HUES6 (cell line): ENCODE measurements around the gene MUC3A.
"Not testable (repeated sequence)": the region's sequence is repeated elsewhere in the genome, so short reads cannot be mapped to it uniquely, and the experiment has no call there.

ENCODE experiments used
- H3K27ac ChIP-seq: 2 replicates; pipeline ENCODE4 v1.7.0; 2013; ENCODE audit warnings: low read depth, mild to moderate bottlenecking, low read length, inconsistent platforms
- H3K27me3 ChIP-seq: 2 replicates; pipeline ENCODE4 v1.6.1; 2013; ENCODE audit warnings: low read length; ENCODE audit not compliant: control insufficient read depth, insufficient read depth
- H3K36me3 ChIP-seq: 2 replicates; pipeline ENCODE4 v1.6.1; 2013; ENCODE audit warnings: low read length; ENCODE audit not compliant: control insufficient read depth, insufficient read depth
- H3K4me1 ChIP-seq: 2 replicates; pipeline ENCODE4 v1.6.1; 2013; ENCODE audit warnings: low read length; ENCODE audit not compliant: control insufficient read depth, insufficient read depth
- H3K4me3 ChIP-seq: 2 replicates; pipeline ENCODE4 v1.5.1; 2013; ENCODE audit warnings: low read depth, low read length
- H3K9ac ChIP-seq: one replicate; pipeline ENCODE4 v1.6.1; 2013; ENCODE audit warnings: mild to moderate bottlenecking, low read length
- H3K9me3 ChIP-seq: 2 replicates; pipeline ENCODE4 v1.6.1; 2013; ENCODE audit warnings: low read depth, low read length; ENCODE audit not compliant: control insufficient read depth, insufficient read depth

Gene MUC3A

DNA sequence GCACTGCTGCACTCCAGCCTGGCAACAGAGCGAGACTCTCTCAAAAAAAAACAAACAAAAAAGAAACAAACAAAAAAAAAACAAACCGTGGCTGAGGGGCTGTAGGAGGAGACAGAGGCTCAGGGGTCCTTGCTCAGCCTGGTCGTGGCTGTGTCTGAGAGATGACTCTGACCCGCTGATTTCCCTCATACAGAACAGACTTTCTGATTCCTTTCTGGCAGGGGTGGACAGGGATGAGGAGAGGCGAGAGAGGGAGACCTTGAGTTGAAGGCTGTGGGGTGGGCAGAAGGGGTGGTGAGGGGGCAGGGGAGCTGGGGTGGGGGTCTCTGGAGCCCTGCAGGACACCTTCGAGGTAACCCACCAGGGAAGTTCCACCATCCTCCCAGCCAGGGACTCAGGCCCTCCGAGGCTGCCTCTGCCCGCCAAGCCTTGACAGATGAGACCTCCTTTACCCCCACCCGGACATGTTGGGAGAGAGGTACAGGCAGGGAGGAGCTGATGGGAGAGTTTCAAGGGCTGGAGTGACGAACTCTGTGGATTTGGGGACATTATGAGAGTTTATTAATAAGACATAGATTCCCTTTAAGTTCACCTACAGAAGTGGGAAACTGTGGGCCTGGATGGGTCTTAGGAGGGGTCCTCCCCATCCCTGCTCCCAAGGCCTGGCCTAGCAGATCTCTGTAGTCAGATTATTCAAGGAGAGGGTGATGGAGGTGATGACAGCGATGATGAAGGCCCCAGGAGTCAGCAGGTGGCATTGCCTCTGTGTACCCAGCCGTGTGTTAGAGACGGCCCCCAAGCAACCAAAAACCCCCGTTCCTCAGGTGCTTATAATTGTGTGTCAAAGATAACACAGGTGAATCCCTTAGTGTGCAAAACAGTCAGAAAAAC is 22.0 kb downstream of the MUC3A start:
- no peak overlapping the region for H3K9ac ChIP-seq

DNA sequence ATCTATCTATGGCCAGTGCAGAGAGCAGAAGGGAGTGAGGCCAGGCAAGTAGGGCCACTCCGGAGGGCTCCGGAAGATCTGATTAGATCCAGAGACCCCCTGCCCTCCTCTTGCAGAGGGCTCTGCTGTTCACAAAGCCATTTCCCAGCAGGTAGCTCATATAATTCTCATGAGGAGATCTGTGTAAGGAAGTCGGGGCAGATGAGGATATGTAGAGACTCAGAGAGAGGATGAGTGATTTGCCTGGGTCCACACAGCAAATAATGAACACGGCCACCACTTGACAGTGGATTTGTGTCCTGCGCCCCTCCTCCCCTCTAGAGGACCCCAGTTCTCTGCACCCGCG is 22.6 kb downstream of the MUC3A start:
- Histone ChIP-seq H3K4me1 (peaks cover 13% of the 10 kb centered on the region), H3K9me3 (no peaks in the 10 kb centered on the region), H3K36me3 (no peaks in the 10 kb centered on the region), H3K27ac (no peak overlapping the region), H3K27me3 (peaks cover 24% of the 10 kb centered on the region), H3K9ac (no peak overlapping the region), H3K4me3 (no peak overlapping the region)

More for the DNA sequence above, 22.0 kb downstream of the MUC3A start:
- peaks cover 18% of the 10 kb centered on the region for H3K4me1 ChIP-seq
- H3K9me3 ChIP-seq: no peaks in the 10 kb centered on the region
- no peak overlapping the region for H3K4me3 ChIP-seq
- peaks cover 30% of the 10 kb centered on the region for H3K27me3 ChIP-seq
- no peak overlapping the region for H3K27ac ChIP-seq
- H3K36me3 ChIP-seq: no peaks in the 10 kb centered on the region

DNA sequence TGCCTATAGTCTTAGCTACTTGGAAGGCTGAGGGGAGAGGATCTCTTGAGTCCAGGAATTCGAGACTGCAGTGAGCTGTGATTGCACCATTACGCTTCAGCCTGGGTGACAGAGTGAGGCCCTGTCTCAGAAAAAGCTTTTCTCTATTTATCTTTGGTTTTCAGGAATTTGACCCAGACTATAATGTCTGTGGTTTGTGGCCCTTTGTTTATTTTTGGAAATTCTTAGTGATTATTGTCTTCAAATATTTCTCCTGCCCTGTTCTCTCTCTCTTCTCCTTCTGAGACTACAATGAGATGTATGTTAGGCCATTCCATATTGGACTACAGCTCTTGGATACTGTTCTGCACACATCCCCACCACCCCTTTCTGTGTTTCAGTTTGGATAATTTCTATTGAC is 24.7 kb downstream of the MUC3A start:
- no peak overlapping the region for H3K4me3 ChIP-seq
- H3K27me3 ChIP-seq: peaks cover 5% of the 10 kb centered on the region; the same call in 1 of the 2 replicates
- no peak overlapping the region for H3K9ac ChIP-seq
- H3K36me3 ChIP-seq: no peaks in the 10 kb centered on the region
- H3K4me1 ChIP-seq: no peaks in the 10 kb centered on the region
- no peaks in the 10 kb centered on the region for H3K9me3 ChIP-seq
- H3K27ac ChIP-seq: no peak overlapping the region

DNA sequence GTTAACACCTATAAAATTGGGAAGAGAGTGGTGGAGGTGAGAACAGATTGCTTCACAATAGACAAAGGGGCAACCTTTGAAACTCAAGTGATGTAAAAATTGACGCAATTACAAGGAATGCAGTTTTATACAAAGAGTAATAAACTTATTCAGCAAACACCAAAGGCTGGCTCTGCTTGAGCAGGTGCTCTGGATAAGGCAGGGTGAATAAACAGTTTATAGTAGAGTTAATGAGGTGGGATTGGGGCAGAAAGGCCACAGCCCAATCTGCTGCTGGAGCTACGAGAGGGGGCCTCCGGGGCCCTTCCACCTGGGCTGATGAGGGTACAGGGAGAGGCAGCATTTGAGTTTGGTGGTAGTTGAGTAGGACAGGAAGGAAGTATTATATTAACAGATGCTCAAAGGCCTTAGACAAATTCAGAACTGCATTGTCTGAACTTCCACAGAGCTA is 26.1 kb downstream of the MUC3A start:
- H3K9ac ChIP-seq: no peak overlapping the region
- H3K4me1 ChIP-seq: no peaks in the 10 kb centered on the region
- no peaks in the 10 kb centered on the region for H3K9me3 ChIP-seq
- no peak overlapping the region for H3K27ac ChIP-seq
- H3K4me3 ChIP-seq: no peak overlapping the region
- no peaks in the 10 kb centered on the region for H3K36me3 ChIP-seq
- H3K27me3 ChIP-seq: no peaks in the 10 kb centered on the region; the same call in 1 of the 2 replicates

DNA sequence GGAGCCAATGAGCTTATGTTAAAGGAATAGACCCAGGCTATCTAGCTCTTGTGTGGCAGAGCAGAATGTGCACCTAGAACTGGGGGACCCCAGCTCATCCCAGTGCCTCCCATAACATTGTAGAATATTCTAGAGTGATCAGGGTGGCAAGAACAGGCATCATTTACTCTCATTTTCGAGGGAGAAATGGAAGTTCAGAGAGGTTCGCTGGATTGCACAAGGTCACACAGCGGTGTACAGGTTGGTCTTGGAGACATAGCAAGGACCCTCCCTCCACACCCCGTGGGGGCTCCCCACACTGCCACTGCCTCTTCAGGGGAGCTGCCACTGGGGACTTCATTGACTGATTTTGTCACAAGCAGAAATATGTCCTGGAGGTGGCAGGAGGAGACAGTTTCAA is 29.0 kb downstream of the MUC3A start:
- no peaks in the 10 kb centered on the region for H3K27me3 ChIP-seq
- H3K27ac ChIP-seq: no peak overlapping the region
- H3K9me3 ChIP-seq: no peaks in the 10 kb centered on the region
- no peak overlapping the region for H3K9ac ChIP-seq
- no peaks in the 10 kb centered on the region for H3K36me3 ChIP-seq
- H3K4me1 ChIP-seq: no peaks in the 10 kb centered on the region
- H3K4me3 ChIP-seq: no peak overlapping the region

DNA sequence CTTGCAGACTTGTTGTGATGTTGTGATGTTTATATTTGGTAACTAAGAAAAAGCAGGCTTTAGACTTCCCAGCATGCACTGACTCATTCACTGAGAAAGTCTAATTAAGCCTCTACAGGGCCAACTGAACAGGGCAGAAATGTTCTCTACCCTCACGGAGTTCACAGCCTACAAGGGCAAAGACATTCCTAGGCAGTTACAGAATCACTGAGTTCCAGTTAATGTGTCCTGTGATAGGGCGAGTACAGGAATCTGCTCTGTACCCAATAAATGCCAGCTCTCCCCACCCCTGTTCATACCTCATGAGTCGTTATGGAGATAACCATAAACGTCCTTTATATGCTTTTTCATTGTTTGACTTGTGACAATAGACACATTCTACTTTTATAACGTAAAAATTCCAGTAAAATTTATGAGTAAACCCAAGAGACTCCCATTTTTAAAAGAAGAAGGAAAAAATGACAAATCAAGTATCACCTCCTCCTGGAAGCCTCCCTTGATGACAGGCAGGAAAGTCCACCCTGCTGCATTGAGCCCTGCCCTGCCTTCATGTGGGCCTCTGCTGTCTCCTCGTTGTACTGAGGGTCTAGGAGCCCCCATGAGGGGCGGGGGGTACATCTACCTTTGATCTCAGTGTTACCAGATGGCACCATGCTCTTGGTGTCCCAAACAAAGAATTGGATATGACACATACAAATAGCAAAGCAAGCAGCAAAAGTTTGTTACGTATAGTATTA is 34.3 kb downstream of the MUC3A start:
- no peak overlapping the region for H3K4me3 ChIP-seq
- H3K36me3 ChIP-seq: no peaks in the 10 kb centered on the region
- no peak overlapping the region for H3K9ac ChIP-seq
- no peaks in the 10 kb centered on the region for H3K4me1 ChIP-seq
- H3K9me3 ChIP-seq: no peaks in the 10 kb centered on the region
- H3K27ac ChIP-seq: no peak overlapping the region
- H3K27me3 ChIP-seq: no peaks in the 10 kb centered on the region

DNA sequence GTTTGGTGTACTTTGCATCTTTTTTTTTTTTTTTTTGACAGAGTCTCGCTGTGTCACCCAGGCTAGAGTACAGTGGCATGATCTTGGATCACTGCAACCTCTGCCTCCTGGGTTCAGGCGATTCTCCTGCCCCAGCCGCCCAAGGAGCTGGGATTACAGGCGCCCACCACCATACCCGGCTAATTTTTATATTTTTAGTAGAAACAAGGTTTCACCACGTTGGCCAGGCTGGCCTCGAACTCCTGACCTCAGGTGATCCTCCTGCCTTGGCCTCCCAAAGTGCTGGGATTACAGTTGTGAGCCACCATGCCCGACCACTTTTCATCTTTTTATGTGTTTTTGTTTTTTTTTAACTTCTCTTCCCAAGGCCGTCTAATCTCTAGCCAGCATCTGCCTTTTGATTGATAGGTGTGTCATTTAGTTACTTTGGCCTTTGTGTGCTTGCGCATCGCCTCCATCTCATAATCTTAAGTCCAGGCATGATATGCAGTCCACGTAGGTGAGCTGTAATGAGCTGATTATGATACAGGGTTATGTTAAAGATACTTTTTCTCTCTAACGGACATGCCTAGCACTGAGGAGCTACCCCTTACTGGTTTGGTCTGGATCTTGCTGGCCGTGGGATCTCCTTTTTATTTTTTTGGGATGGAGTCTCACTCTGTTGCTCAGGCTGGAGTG is 35.0 kb downstream of the MUC3A start:
- H3K4me3 ChIP-seq, H3K36me3 ChIP-seq, H3K4me1 ChIP-seq, H3K9ac ChIP-seq, H3K27ac ChIP-seq, H3K27me3 ChIP-seq, H3K9me3 ChIP-seq: not testable (repeated sequence)

DNA sequence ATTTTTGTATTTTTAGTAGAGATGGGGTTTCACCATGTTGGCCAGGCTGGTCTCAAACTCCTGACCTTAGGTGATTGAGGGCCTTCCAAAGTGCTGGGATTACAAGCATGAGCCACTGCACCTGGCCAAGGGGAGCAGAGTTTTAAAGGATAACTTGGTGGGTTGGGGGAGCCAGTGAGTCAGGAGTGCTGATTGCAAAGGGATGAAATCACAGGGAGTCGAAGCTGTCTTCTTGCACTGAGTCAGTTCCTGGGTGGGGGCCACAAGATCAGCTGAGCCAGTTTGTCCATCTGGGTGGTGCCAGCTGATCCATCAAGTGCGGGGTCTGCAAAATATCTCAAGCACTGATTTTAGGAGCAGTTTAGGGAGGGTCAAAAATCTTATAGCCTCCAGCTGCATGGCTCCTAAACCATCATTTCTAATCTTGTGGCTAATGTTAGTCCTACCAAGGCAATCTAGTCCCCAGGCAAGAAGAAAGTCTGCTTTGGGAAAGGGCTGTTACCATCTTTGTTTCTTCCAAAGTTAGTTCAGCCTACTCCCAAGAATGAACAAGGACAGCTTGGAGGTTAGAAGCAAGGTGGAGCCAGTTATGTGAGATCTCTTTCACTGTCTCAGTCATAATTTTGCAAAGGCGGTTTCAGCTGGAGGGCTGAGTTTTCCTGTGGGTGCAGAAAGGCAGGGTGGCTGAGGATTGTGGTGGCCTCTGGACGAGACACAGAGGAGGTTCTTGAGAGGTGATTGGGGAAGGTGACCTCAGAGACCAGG is 35.9 kb downstream of the MUC3A start:
- not testable (repeated sequence) for H3K9me3 ChIP-seq, H3K9ac ChIP-seq, H3K4me3 ChIP-seq, H3K4me1 ChIP-seq, H3K27ac ChIP-seq, H3K36me3 ChIP-seq, H3K27me3 ChIP-seq

DNA sequence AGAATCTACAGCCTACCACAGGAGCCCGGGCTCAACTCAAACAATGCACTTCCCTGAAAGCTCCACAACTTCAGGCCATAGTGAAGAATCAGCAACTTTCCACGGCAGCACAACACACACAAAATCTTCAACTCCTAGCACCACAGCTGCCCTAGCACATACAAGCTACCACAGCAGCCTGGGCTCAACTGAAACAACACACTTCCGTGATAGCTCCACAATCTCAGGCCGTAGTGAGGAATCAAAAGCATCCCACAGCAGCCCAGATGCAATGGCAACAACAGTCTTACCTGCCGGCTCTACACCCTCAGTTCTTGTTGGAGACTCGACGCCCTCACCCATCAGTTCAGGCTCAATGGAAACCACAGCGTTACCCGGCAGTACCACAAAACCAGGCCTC is 42.3 kb downstream of the MUC3A start:
- H3K9ac ChIP-seq: no peak overlapping the region
- H3K27me3 ChIP-seq: no peaks in the 10 kb centered on the region
- no peaks in the 10 kb centered on the region for H3K4me1 ChIP-seq
- H3K9me3 ChIP-seq: no peaks in the 10 kb centered on the region; the same call in 1 of the 2 replicates
- H3K36me3 ChIP-seq: no peaks in the 10 kb centered on the region
- no peak overlapping the region for H3K27ac ChIP-seq
- no peak overlapping the region for H3K4me3 ChIP-seq

DNA sequence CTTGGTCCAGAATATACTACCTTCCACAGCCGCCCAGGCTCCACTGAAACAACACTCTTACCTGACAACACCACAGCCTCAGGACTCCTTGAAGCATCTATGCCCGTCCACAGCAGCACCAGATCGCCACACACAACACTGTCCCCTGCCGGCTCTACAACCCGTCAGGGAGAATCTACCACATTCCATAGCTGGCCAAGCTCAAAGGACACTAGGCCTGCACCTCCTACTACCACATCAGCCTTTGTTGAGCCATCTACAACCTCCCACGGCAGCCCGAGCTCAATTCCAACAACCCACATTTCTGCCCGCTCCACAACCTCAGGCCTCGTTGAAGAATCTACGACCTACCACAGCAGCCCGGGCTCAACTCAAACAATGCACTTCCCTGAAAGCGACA is 42.9 kb downstream of the MUC3A start:
- H3K27me3 ChIP-seq: not testable (repeated sequence)

More for the DNA sequence above, 42.9 kb downstream of the MUC3A start:
- H3K4me1 ChIP-seq, H3K27ac ChIP-seq, H3K9ac ChIP-seq, H3K4me3 ChIP-seq, H3K9me3 ChIP-seq, H3K36me3 ChIP-seq: not testable (repeated sequence)
